ENCODE results near the gene C1QTNF1. TPM values are rescaled to one million over a fixed set of nuclear protein-coding genes. Genes with fewer than 3 reads are reported as not detected.

Gene C1QTNF1
- total and polyA plus RNA-seq, 8 donors: 2.9 to 20.3 (median 12.7) TPM

GRCh38 chr17:79044462-79044861 is 20.5 kb downstream of the C1QTNF1 start:
- H3K27ac ChIP-seq: no peak overlapping the region
- peaks cover 0 to 23% (median 19%) of the 10 kb centered on the region in 4 donors for H3K4me1 ChIP-seq
- no peak overlapping the region for H3K4me3 ChIP-seq
- TF ChIP-seq POLR2AphosphoS5 (IDR thresholded peaks at IDR 0.05) (no peak), POLR2A (IDR thresholded peaks at IDR 0.05) (no peak), EP300 (IDR thresholded peaks at IDR 0.05) (no peak)
- intact Hi-C loops (cut with DNase I; ENCODE audit: low total_unique reads): no loop called here
- H3K36me3 ChIP-seq: peaks cover 0 to 11% (median 0%) of the 10 kb centered on the region in 4 donors
- DNase-seq: no peak
- 87 to 97% (median 90%) methylated on average over 11 of the region's 11 CpGs for WGBS, 5 donors
- no peaks in the 10 kb centered on the region for H3K9me3 ChIP-seq
- peaks cover 0 to 19% (median 0%) of the 10 kb centered on the region in 3 donors for H3K27me3 ChIP-seq

DNA sequence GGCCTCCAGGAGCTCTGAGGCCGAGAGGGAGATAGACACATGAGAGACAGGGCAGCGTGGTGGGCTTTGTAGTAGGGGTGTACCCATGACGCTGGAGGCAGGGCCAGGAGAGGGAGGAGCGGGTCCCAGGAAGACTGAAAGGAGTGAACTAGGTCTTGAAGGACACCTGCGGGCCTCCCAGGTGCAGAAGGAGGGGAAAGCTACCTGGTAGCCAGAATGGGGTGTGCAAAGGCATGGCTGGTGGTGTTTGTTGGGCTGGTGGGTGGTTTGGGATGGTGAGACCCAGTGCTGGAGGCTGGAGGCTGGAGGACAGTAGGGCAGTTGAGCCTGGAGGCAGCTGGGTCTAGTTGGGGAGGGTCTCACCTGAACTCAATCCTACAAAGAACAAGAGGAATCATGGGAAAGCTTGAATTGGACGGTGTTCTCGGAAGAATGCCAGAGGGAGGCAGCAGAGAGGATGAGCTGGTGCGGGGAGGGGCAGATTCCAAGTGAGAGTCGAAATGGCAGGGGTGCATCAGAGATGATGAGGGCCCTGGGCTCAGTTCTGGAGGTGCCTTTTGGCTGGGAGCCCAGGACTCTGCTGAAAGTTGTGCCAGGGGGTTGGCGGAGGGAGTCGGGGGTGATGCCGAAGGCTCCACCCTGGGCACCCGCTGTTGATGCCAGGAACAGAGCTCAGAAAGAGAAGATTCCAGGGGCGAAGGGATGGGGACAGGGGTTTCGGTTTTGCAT is 21.2 kb downstream of the C1QTNF1 start:
- Histone ChIP-seq H3K4me3 (no peak overlapping the region), H3K4me1 (peaks cover 0 to 23% (median 19%) of the 10 kb centered on the region in 4 donors), H3K9me3 (no peaks in the 10 kb centered on the region), H3K27me3 (peaks cover 0 to 26% (median 0%) of the 10 kb centered on the region in 3 donors), H3K27ac (no peak overlapping the region), H3K36me3 (peaks cover 0 to 11% (median 0%) of the 10 kb centered on the region in 4 donors)
- WGBS, 5 donors: 74 to 80% (median 77%) methylated on average over 15 of the region's 15 CpGs
- no peak for DNase-seq
- intact Hi-C loops (cut with DNase I; ENCODE audit: low total_unique reads): no loop called here
- no peak for TF ChIP-seq POLR2AphosphoS5 (IDR thresholded peaks at IDR 0.05)
- no peak for TF ChIP-seq POLR2A (IDR thresholded peaks at IDR 0.05)
- TF ChIP-seq, protein P1, sequence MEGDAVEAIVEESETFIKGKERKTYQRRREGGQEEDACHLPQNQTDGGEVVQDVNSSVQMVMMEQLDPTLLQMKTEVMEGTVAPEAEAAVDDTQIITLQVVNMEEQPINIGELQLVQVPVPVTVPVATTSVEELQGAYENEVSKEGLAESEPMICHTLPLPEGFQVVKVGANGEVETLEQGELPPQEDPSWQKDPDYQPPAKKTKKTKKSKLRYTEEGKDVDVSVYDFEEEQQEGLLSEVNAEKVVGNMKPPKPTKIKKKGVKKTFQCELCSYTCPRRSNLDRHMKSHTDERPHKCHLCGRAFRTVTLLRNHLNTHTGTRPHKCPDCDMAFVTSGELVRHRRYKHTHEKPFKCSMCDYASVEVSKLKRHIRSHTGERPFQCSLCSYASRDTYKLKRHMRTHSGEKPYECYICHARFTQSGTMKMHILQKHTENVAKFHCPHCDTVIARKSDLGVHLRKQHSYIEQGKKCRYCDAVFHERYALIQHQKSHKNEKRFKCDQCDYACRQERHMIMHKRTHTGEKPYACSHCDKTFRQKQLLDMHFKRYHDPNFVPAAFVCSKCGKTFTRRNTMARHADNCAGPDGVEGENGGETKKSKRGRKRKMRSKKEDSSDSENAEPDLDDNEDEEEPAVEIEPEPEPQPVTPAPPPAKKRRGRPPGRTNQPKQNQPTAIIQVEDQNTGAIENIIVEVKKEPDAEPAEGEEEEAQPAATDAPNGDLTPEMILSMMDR (IDR thresholded peaks at IDR 0.05): no peak
- no peak for TF ChIP-seq EP300 (IDR thresholded peaks at IDR 0.05)

- Histone ChIP-seq H3K4me1 (peaks cover 0 to 23% (median 19%) of the 10 kb centered on the region in 4 donors), H3K27me3 (peaks cover 0 to 28% (median 0%) of the 10 kb centered on the region in 3 donors), H3K9me3 (no peaks in the 10 kb centered on the region), H3K27ac (no peak overlapping the region), H3K36me3 (peaks cover 0 to 11% (median 0%) of the 10 kb centered on the region in 4 donors), H3K4me3 (no peak overlapping the region)
- intact Hi-C loops (cut with DNase I; ENCODE audit: low total_unique reads): no loop called here
- TF ChIP-seq EP300 (IDR thresholded peaks at IDR 0.05) (no peak), POLR2AphosphoS5 (IDR thresholded peaks at IDR 0.05) (peak in 1 of 3 donors; percentile 30)
- TF ChIP-seq, protein P1 (IDR thresholded peaks at IDR 0.05): peak in 5 of 7 experiments; percentile 74 to 94 (median 92)
- 0 to 7% (median 3%) methylated on average over 5 to 11 of the region's 11 CpGs for WGBS, 5 donors
- peak; percentile 82 to 91 for DNase-seq
Observed at GRCh38 chr17:79045842-79046196, 21.9 kb downstream of the C1QTNF1 start.

DNA sequence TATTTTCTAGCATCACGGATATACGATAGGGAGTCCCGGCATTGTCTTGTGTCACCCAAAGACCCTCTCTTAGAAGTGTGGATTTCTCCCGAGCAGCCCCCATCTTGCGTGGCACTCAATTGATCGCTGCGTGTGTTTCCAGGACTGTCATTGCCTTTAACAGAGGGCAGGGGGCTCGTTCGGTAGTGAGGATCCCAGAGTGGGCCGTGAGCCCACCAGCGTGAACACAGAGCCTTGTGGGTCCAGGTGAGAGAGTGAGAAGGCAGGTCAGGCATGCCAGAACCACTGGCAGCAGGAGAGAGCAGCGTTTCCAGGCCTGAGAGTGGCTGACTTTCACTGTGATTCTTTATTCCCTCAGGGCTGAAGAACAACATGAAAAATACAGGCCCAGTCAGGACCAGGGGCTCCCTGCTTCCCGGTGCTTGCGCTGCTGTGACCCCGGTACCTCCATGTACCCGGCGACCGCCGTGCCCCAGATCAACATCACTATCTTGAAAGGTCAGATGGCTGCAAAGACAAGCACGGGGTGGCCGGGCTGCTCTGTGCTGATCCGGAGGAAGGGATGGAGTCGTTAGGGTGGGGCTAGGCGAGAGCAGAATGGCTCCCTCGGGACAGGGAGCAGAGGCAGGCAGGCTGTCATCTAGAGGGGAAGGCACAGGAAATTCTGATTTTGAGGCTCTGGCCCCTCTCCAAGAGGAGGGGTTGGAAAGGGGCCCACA is 22.4 kb downstream of the C1QTNF1 start:
- Histone ChIP-seq H3K4me3 (no peak overlapping the region), H3K27me3 (peaks cover 0 to 28% (median 0%) of the 10 kb centered on the region in 3 donors), H3K36me3 (peaks cover 0 to 11% (median 0%) of the 10 kb centered on the region in 4 donors), H3K4me1 (peaks cover 0 to 23% (median 19%) of the 10 kb centered on the region in 4 donors), H3K9me3 (no peaks in the 10 kb centered on the region), H3K27ac (peak overlapping the region in 4 of 5 donors; percentile 34 to 62 (median 36))
- DNase-seq: peak in 1 of 2 donors; percentile 39
- intact Hi-C loops (cut with DNase I; ENCODE audit: low total_unique reads): no loop called here
- TF ChIP-seq EP300 (IDR thresholded peaks at IDR 0.05): no peak
- TF ChIP-seq, protein P1 (IDR thresholded peaks at IDR 0.05): no peak
- no peak for TF ChIP-seq POLR2AphosphoS5 (IDR thresholded peaks at IDR 0.05)
- TF ChIP-seq POLR2A (IDR thresholded peaks at IDR 0.05): no peak
- WGBS, 5 donors: 45 to 55% (median 52%) methylated on average over 24 to 25 of the region's 25 CpGs
